T-helper 2 cell treated with Interferon-gamma antibody and Interleukin-4, amounts not matched to agents 100 ng/mL and 5 ng/mL, for 36 hours (primary cell): Measurements from ENCODE around the gene CNP. TPM values are rescaled to one million over a fixed set of nuclear protein-coding genes. Genes with fewer than 3 reads are reported as not detected.
"Not testable (repeated sequence)": the region's sequence is repeated elsewhere in the genome, so short reads cannot be mapped to it uniquely, and the experiment has no call there.

Source experiments
- intact Hi-C: fragments of 100-400 bp; cut with micrococcal nuclease; formaldehyde crosslinking; loops from one replicate; pipeline ENCODE4 v1.15.1; 2023
- total RNA-seq: library from RNA; stranded (reverse); gene quantifications from 2 replicates; pipeline ENCODE4 v1.2.3, GENCODE V29; 2022

CNP gene
- total RNA-seq, 1 donor from 2014 or later = 80.6 TPM

DNA sequence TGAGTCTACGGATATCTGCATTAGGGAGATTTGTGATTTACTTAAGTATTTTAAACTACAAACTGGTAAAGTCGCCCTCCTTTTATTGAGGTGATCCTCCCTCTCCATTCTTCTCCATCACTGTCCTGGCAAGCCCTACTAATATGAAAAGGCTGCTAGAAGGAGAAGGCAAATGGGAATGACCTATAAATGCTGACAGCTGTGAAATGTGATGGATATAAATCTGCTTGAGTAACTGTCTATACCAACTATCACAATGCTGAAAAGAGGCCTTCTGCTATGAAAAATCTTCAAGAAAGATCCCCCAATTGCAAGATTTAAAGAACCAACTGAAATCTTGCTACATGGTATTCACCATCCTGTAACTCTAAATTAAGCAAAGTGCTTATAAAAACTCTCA lies 35.1 kb downstream of the CNP start:
- intact Hi-C loops = no loop called here

DNA sequence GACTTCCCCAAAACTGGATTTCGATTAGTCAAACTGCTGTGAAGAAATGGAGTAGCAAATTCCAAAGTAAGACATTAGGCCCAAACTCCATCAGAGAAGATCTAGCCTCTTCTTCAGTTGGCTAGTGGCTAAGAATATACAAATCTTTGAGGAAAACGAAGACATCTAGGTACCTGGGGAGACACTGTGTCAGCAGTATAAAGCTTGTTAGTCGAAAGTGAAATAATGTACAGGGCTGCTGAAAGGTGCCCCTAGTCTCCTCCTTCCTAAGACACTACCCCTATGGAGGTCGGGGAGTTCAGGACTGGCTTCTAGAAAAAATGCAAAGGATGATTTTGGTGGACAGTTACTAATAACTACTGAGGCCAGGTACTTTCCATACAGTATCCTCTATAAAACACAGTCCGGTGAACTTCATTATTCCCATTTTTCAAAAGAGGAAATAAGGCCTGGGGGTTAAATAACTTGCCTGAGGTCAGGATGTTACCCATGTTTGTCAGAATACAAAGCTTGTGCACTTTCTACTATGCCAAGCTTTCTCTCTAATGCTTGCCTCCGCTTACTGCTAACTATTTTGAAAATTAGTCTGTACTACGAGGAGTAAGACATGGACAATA lies 35.7 kb downstream of the CNP start:
- intact Hi-C loops = no loop called here

DNA sequence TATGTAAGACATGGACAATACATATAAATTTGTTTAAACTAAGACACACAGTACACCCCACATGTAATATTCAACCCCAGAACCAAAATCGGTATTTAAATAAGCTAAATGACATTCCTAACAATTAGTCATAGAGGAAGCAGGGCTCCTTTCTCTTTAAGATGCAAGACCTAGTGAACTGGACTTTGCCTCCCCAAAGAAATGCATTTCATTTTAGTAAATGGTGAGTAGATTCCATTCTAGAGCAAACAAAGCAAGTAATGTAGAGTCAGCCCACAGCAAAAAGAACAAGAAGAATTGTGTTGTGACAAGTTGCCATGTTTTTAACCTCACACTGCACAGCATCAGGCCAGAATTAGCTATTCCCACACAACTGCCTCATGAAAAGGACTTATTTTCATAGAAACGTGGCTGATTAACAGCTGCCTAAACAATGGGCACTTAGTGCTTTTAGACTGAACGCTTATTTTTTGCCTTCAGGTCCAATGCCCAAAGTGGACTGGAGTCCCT lies 36.3 kb downstream of the CNP start:
- intact Hi-C loops = no loop called here

DNA sequence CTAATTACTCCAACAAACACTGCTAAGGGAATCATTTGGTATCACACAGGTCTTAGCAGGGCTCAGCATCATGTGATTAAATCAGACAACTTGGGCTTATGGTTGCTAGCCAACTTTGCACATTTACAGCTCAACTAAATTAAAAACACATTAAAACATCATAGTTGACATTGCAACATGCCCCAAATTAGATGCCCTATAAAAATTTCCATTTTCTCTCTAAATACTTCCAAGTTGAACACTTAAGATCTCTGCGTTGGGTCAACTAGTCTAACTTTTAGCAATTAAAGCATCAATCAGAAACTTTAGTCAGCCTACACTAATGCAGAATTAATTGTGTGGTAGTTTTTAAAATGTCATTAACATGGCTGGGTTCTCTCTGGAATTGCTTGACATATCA lies 38.6 kb downstream of the CNP start:
- intact Hi-C loops = no loop called here

DNA sequence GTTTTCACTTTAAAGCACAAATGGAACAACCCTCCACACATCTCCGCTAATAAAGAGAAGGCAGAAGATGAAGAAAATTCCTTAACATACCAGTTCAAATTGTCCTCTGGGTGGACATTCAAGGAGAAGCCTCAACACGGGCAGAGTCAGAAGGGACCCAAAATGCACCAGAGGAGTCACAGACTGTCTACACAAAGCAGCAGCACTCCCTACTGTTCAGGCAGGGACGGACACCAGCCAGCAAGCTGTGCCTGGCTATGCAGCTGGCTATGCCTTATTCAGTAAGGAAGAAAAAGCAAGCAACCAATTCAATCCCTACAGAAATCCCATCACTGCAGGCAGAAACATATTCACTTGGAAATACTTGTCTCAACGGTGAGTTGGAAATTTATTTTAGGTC lies 42.6 kb downstream of the CNP start:
- intact Hi-C loops = no loop called here

DNA sequence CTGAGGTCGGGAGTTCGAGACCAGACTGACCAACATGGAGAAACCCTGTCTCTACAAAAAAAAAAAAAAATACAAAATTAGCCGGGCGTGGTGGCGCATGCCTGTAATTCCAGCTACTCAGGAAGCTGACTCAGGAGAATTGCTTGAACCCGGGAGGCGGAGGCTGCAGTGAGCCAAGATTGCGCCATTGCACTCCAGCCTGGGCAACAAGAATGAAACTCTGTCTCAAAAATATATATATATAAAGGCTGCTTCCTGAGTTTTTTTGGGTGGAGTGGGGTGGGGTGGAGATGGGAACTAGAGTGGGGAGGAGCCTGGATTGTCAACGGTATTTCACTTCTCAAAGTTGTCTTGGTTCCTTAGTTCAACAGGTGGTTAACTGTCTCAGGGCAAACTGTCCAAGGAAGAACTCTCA lies 43.7 kb downstream of the CNP start:
- intact Hi-C loops = not testable (repeated sequence)

DNA sequence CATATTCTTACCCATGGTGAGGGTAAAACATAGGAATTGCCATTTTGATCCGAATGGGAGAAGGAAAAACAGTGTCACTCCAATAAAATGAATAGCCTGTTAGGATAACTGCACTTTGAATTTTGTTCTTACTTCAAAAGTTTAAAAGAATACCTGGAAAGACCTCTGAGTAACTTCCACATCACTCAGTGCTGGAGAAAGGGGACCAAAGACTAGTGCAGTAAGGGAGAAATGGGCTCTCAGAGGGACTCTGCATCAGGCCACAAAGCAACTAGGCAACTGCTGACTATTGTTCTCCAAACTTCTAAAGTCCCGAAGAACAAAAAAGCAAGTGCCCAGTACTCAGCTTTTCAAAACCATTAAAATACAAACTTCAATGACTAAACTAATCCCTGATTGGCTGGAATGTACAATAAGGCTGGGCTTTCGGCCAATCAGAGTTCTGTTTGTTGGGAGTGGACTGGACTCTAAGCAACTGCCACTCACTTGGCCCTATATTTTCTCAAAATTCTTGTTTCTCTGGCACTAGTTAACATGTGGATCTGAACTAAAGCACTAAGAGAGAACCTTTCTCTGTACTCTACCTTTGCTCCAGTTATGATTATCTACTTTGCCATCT lies 44.4 kb downstream of the CNP start:
- intact Hi-C loops = no loop called here

DNA sequence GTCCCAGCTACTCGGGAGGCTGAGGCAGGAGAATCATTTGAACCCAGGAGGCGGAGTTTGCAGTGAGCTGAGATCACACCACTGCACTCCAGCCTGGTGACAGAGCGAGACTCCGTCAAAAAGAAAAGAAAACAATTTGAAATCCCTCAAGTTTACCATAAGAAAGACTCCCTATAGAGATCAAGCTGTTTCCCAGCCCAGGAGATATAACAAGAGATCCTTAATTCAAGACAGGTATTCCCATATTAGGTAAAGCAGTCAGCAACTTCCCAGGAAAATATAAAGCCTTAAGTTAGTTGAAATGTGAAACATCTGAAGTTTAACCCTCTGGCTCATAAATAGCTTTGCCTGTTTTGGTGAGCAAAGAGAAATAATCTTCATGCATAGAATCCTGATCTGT lies 45.8 kb downstream of the CNP start:
- intact Hi-C loops = not testable (repeated sequence)

DNA sequence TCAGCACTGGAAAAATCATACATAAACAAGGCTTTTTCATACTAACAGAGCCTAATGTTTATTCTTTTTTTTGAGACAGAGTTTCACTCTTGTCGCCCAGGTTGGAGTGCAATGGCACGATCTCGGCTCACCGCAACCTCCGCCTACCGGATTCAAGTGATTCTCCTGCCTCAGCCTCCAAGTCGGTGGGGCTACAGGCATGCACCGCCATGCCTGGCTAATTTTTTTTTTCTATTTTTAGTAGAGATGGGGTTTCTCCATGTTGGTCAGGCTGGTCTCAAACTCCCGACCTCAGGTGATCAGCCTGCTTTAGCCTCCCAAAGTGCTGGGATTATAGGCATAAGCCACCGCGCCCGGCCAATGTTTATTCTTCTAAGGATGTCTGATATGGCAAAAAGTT lies 47.1 kb downstream of the CNP start:
- intact Hi-C loops = not testable (repeated sequence)

DNA sequence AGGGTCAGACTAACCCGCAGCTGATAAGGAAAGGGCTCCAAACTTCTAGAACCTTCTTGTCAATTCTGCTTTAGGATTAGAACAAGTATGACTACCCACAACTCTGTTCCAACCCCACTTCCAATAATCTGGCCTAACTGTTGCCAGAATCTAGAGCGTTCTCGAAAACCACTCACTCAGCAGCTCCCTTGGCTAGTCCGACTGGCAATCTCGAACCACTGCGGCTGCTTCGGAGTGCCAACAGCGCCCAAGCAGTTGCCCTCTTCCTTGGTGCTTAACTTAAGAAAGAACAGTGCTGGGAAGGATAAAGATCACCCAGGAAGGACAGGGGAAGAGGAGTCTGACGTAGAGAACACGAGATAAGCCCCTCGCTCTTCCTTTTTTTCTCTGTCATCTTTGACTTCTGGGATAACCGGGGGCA lies 49.8 kb downstream of the CNP start:
- intact Hi-C loops = loop anchor here (2.0 to 5.0 kb wide), 5 partner anchors 50 to 371 kb away; partner anchors contain the start of genes ACLY, CNP, DHX58 and KLHL11

DNA sequence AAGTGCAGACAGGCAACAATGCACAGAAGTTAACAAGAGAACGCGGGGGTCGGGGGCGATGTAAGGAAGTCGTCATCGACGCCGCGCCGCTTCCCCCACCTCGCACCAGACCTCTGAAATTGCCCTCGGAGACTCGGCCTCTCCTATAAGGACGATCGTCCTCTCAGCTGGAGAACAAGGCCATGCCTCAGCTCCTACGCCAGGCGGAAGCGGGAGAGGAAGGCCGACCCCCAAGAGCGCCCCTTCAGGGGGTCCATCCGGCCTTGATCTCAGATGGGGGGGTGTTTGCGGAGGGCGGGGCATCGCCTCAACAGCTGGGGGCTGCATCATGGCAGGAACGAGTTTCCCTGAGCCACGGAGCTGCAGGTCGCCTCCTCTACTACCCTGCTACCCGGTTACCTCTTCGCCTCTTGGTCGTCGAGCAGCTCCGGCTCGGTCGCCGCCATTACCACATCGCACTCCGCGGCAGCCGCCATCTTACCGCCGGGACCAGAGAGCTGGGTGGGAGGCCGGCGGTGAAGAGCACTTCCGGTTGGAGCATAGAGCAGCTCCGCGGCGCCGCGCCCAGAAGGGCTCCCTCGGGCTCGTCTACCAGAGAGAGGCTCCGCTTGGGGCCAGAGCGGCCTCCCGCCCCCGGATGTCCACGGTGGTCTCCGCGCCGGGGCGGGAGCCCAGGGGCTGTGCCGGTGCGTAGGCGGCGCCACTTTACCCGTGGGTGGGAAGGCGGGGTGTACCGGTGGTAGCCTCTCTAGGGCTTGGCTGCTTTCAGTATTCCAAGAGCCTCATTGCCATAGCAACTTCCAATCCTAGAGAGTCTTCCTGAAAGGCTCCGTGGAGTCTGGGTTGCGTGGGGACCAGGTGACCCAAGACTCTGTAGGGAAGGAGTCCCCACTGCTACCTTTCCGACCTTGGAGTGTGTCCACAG lies 50.6 kb downstream of the CNP start, which contains the start of gene DNAJC7:
Gene DNAJC7 (minus strand): TSS at position 499 of the 925 bp plus-strand sequence. CDS start 23 bp downstream, at position 476.
- intact Hi-C loops = loop anchor here (1.0 to 5.0 kb wide), 6 partner anchors 50 to 370 kb away; partner anchors contain the start of genes ACLY, CNP, DHX58 and KLHL11

DNA sequence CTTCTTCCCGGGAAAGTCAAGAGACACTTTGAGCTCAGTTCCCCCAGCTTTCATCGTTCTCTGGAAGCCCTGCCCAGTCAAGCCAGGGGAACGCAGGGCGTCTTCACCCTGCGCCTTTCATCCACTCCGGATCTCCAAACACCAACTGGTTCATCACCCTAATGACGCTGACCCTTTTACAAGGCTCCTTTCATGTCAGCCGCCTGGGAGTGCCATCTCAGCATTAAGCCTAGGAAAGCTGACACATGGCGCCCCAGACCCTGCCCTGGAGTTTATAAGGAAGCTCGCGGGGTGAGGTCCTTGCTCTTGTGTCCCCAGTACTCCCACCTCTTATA lies 51.2 kb downstream of the CNP start:
- intact Hi-C loops = loop anchor here (1.0 to 5.0 kb wide), 6 partner anchors 51 to 369 kb away; partner anchors contain the start of genes ACLY, CNP, DHX58 and KLHL11

DNA sequence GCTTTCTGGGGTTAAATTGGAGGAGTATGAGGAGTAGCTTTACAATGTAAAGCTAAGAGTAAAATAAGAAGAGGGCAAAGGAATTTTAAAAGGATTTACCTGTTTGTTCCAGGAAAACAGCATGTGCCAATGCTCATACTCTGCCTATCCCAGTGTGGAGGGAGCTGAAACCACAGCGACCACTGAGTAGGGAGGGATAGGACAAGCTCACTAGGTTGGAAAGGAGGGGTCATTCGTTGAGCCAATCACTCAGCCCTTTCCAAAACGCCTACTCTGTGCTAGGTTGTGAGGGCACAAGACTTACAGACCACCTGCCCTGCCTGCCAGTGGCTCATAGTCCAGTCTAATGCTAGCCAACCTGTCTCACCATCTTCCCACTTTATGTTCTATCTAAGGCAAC lies 51.7 kb downstream of the CNP start:
- intact Hi-C loops = loop anchor here (5.0 kb wide), 2 partner anchors 101 to 369 kb away; partner anchors contain the start of genes ACLY and STAT3

DNA sequence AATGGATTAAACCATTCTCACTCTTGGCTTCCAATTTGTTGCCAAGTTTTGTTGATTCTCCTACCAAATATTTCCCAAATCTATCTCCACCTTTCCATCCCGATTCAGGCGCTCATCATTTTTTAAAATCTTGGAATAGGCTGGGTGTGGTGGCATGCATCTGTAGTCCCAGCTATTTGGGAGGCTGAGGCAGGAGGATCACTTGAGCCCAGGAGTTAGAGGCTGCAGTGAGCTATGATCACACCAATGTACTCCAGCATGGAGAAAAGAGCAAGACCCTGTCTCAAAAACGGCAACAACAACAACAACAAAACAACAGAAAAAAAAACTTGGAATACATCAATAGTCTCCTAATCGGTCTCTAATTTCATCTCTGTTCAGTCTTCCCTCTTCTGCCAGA lies 52.4 kb downstream of the CNP start:
- intact Hi-C loops = loop anchor here (5.0 kb wide), 2 partner anchors 102 to 368 kb away; partner anchors contain the start of genes ACLY and STAT3

DNA sequence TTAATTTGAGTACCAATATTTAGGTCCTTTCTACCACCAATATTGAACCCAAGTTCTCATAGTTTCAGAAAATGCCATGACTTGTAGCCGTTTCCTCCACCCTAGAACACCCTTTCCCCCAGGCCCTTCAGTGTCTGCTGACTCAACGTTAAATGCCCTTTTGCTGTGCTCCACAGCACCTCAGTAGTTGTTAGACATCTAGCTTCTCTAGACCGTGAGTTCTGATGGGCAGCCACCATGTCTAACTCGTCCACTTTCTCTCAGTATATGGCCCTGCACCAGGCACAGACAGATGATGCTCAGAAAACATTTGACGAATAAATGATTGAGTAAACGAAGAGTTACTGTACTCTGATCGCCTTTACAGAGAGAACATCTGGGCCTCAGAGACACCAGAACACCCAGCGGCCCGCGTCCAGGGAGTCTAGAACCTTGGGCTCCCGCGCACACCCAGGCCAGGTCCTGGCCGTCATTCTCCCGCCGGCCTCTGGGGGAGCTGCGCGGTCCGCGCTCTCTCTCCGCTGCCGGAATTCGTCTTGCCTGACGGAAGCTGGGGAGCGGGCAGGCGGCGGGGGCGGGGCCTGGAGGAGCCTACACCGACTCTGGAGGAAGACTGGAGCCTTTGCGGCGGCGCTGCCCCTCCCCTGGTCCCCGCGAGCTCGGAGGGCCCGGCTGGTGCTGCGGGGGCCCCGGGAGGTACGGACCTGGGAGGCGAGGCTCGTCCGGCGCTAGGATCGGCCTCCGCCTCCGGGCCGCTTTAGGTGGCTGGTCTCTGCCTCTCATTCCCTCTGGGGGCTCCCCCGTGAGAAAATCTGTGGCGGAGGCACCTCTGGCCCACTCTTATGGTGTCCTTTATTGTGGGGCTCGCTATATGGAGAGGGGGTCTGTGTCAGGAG lies 53.2 kb downstream of the CNP start, which contains the start of gene NKIRAS2:
Gene NKIRAS2 (plus strand): TSS at position 582 of the 896 bp plus-strand sequence. CDS start 1,488 bp downstream, outside the sequence.
- intact Hi-C loops = loop anchor here (1.0 to 10.0 kb wide), 4 partner anchors 102 to 368 kb away; partner anchors contain the start of genes ACLY, HAP1 and STAT3

DNA sequence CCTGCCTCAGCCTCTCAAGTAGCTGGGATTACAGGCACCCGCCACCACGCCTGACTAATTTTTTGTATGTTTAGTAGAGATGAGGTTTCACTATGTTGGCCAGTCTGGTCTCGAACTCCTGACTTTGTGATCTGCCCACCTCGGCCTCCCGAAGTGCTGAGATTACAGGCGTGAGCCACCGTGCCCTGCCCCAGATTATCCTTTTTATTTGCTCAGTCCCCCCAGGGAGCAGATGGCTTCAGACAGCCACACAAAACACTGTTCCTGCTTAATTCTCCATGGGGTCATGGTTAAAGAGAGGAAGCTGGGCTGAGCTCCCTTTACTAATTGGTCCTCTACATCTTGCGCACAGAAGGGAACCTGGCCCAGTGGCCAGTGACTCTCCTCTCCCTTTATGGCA lies 54.2 kb downstream of the CNP start:
- intact Hi-C loops = loop anchor here (1.0 to 10.0 kb wide), 2 partner anchors 134 to 286 kb away; partner anchors contain the start of gene HAP1

DNA sequence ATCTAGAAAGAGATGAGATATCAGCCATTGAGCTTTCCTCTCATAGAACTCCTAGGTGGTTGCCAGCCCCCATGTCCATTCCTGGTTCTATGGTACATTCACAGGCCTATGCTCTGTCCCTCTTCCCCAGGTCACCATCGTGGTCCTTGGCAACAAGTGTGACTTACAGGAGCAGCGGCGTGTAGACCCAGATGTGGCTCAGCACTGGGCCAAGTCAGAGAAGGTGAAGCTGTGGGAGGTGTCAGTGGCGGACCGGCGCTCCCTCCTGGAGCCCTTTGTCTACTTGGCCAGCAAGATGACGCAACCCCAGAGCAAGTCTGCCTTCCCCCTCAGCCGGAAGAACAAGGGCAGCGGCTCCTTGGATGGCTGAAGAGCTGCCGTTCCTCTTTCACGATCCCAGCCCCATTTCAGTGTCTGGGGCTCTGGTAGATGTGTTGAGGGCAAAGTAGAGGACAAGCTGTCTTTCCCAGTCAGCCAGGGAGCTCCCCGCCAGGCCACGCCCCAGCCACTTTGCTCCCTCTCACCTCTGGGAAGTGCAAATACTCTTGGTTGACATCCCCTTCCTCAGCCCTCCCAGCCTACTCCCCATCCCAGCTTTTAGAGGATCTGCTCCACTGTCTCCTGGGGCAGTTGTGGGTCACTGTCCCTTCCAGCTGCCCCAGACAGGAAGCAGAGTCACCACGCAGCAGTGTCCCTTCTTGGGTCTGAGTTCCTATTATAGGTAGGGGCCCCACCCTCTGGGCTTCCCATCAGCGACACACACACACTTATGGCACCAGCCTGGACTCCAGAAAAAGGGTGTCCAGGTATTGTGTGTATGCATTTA lies 57.1 kb downstream of the CNP start:
- intact Hi-C loops = loop anchor here (10.0 kb wide), 1 partner anchor 289 kb away; the partner anchor contains the start of gene HAP1

DNA sequence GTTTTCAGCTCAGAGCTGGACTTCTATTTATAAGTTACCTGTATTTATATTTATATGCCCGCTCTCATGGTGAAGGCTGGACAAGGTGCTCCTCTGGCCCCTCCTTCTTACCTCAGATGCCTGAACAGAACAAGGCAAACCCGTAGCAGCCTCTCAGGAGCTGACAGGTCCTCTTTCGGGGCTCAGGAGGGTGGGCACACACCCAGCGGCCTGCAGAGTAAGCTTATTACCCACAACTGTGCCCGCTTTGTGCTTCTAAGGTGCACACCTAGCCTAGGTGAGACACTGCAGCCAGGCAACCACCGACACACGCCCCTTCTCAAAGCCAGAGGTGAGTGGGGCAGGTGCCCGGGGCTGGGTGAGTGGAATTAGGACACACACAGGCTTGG lies 58.6 kb downstream of the CNP start:
- intact Hi-C loops = loop anchor here (1.0 to 10.0 kb wide), 3 partner anchors 42 to 290 kb away; partner anchors contain the start of gene HAP1

DNA sequence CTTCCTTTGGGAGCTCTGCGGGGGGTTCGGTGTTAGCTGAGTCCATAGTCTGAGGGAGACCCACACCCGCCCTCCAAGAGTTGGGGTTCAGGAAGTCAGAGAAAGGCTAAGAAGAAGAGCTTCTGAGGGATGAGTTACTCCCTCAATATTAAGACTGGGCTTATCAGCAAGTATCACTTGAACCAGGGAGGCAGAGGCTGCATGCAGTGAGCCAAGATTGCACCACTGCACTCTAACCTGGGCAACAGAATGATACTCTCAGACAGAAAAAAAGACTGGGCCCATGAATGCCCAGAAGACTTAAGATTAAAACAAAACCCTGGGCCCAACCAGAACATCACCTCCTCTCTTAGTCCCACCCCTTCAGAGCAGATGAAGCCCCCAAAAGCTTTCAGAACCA lies 59.3 kb downstream of the CNP start:
- intact Hi-C loops = loop anchor here (1.0 to 10.0 kb wide), 3 partner anchors 41 to 291 kb away; partner anchors contain the start of gene HAP1
